ENCODE results near the gene C6orf52. TPM values are rescaled to one million over a fixed set of nuclear protein-coding genes. Genes with fewer than 3 reads are reported as not detected.

The C6orf52 gene
- total and polyA plus RNA-seq, 2 of the 13 experiments (the other 11 are each of a cell fraction or from before 2014, with no cell fraction given), result 0.50 to 0.53 TPM

- TF ChIP-seq CSRNP1 (CRISPR knock-in tag; IDR thresholded peaks at IDR 0.05) (0 out of 2 replicates have a peak, but pooled peaks have one; percentile 42), IKZF4 (CRISPR knock-in tag; IDR thresholded peaks at IDR 0.05; ENCODE audit: borderline replicate concordance, low read depth, not compliant biosample characterization) (no peak), ZNF234 (CRISPR knock-in tag; conservative IDR thresholded peaks at IDR 0.05) (no peak), ZNF629 (CRISPR knock-in tag; conservative IDR thresholded peaks at IDR 0.05) (0 out of 2 replicates have a peak, but pooled peaks have one; percentile 30), IRX3 (CRISPR knock-in tag; IDR thresholded peaks at IDR 0.05; ENCODE audit: borderline replicate concordance, low read depth) (peak; percentile 47; the same call in 1 of the 2 replicates), ZNF691 (CRISPR knock-in tag; IDR thresholded peaks at IDR 0.05; ENCODE audit: borderline replicate concordance, low read depth) (no peak), ZNF335 (CRISPR knock-in tag; IDR thresholded peaks at IDR 0.05) (peak; percentile 100), SP140L (CRISPR knock-in tag; IDR thresholded peaks at IDR 0.05; ENCODE audit: borderline replicate concordance) (no peak), MED8 (CRISPR knock-in tag; IDR thresholded peaks at IDR 0.05; ENCODE audit: insufficient replicate concordance) (no peak), ZNF782 (CRISPR knock-in tag; IDR thresholded peaks at IDR 0.05; ENCODE audit: borderline replicate concordance) (no peak), ZNF326 (CRISPR knock-in tag; IDR thresholded peaks at IDR 0.05; ENCODE audit: borderline replicate concordance) (no peak), ZBED4 (CRISPR knock-in tag; IDR thresholded peaks at IDR 0.05; ENCODE audit: borderline replicate concordance) (peak; percentile 50; the same call in 1 of the 2 replicates), NCOA5 (CRISPR knock-in tag; IDR thresholded peaks at IDR 0.05) (no peak), RXRB (CRISPR knock-in tag; IDR thresholded peaks at IDR 0.05; ENCODE audit: borderline replicate concordance) (peak; percentile 61; the same call in 1 of the 2 replicates), JARID2 (CRISPR knock-in tag; IDR thresholded peaks at IDR 0.05; ENCODE audit: insufficient replicate concordance) (peak; percentile 88), FOXJ3 (CRISPR knock-in tag; IDR thresholded peaks at IDR 0.05; ENCODE audit: borderline replicate concordance) (peak; percentile 85), MED13 (CRISPR knock-in tag; IDR thresholded peaks at IDR 0.05) (no peak), SNAPC5 (CRISPR knock-in tag; IDR thresholded peaks at IDR 0.05; ENCODE audit: borderline replicate concordance) (0 out of 2 replicates have a peak, but pooled peaks have one; percentile 45), ZNF414 (CRISPR knock-in tag; IDR thresholded peaks at IDR 0.05) (peak; percentile 57; the same call in 1 of the 2 replicates)
Measured at GRCh38 chr6:10694302-10695085, at the start of gene C6orf52, which contains the start of gene PAK1IP1 (continued).
